ENCODE results near the gene STARD7. TPM values are rescaled to one million over a fixed set of nuclear protein-coding genes. Genes with fewer than 3 reads are reported as not detected.

Gene STARD7
- total RNA-seq, 1 donor from 2014 or later: 103 TPM

DNA sequence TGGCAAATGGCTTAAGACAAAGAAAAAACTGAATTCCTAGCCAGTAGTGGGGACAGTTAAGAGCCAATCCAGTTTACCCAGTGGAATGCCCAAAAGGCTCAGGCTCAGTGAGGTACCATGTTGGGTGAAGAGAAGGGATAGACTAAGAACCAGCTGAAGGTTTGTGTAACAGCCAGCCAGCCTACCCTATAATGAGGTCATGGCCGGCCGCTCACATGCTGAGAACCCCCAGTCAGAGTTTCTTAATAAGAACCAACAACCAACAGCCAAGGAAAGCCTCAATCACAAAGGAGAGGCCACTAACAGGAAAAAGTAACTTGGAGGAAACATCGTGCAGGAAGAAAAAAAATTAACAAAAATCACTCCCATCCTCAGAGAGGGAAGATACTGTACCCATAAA lies 38.0 kb downstream of the STARD7 start:
- DNase-seq (ENCODE audit: low read depth): no peak
- Mint-ChIP-seq H3K9me3 (ENCODE audit: unreplicated experiment) (peaks cover 4% of the 10 kb centered on the region), H3K27me3 (ENCODE audit: low read depth, unreplicated experiment) (peaks cover 10% of the 10 kb centered on the region), H3K36me3 (ENCODE audit: low read depth, unreplicated experiment) (peaks cover 1% of the 10 kb centered on the region), H3K27ac (ENCODE audit: unreplicated experiment) (no peak overlapping the region), H3K4me3 (ENCODE audit: unreplicated experiment) (no peak overlapping the region), H3K4me1 (ENCODE audit: low read depth, unreplicated experiment) (no peaks in the 10 kb centered on the region)
- FAIRE-seq: no peak
- no peak overlapping the region for H3K4me2 ChIP-seq (ENCODE audit: low read length)
- H3K9me3 ChIP-seq (ENCODE audit: insufficient read depth, low read depth, low read length): peaks cover 3% of the 10 kb centered on the region
- no peaks in the 10 kb centered on the region for H3K36me3 ChIP-seq (ENCODE audit: insufficient read depth, low read length)
- H3K79me2 ChIP-seq (ENCODE audit: insufficient read depth, low read length): no peaks in the 10 kb centered on the region
- H4K20me1 ChIP-seq (ENCODE audit: insufficient read depth, low read length): no peaks in the 10 kb centered on the region
- no peak for TF ChIP-seq EZH2 (IDR thresholded peaks at IDR 0.05; ENCODE audit: insufficient read depth, low read length)
- TF ChIP-seq, protein P1, sequence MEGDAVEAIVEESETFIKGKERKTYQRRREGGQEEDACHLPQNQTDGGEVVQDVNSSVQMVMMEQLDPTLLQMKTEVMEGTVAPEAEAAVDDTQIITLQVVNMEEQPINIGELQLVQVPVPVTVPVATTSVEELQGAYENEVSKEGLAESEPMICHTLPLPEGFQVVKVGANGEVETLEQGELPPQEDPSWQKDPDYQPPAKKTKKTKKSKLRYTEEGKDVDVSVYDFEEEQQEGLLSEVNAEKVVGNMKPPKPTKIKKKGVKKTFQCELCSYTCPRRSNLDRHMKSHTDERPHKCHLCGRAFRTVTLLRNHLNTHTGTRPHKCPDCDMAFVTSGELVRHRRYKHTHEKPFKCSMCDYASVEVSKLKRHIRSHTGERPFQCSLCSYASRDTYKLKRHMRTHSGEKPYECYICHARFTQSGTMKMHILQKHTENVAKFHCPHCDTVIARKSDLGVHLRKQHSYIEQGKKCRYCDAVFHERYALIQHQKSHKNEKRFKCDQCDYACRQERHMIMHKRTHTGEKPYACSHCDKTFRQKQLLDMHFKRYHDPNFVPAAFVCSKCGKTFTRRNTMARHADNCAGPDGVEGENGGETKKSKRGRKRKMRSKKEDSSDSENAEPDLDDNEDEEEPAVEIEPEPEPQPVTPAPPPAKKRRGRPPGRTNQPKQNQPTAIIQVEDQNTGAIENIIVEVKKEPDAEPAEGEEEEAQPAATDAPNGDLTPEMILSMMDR (IDR thresholded peaks at IDR 0.05; ENCODE audit: insufficient read depth, low read depth, low read length): no peak
- H3K9ac ChIP-seq (ENCODE audit: low read length): no peak overlapping the region
- peaks cover 4% of the 10 kb centered on the region for H3K4me1 ChIP-seq (ENCODE audit: insufficient read depth, low read length)
- no peaks in the 10 kb centered on the region for H3K27me3 ChIP-seq (ENCODE audit: insufficient read depth, low read length)
- no peak overlapping the region for H3K27ac ChIP-seq (ENCODE audit: low read depth, low read length)
- H3K4me3 ChIP-seq (ENCODE audit: insufficient read depth, low read depth, low read length): no peak overlapping the region
- no peak overlapping the region for H2AFZ ChIP-seq (ENCODE audit: low read depth, low read length)

DNA sequence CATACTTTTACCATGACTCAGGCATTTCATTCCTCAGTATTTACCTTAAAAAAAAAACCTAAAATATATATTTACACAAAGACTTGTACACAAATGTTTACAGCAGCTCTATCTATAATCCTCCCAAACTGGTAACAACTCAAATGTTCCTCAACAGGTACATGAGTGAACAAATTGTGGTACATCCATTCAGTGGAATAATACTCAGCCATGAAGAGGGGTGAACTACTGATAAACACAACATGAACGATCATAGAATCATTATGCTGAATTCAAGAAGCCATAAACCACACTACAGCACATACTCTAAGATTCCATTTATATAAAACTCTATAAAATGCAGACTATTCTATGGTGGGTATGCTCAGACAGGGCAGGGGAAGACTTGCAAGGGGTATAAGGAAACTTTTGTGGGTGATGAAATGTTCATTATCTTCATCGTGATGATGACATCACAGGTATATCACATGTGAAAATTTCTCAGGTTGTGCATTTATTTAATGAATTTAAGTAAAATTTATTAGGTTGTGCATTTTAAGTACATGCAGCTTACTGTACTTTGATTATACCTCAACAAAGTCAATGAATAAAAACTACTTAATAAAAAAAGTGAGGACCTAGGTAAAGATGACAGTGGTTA lies 38.6 kb downstream of the STARD7 start:
- DNase-seq (ENCODE audit: low read depth): no peak
- H3K4me3 ChIP-seq (ENCODE audit: insufficient read depth, low read depth, low read length): no peak overlapping the region
- H3K4me2 ChIP-seq (ENCODE audit: low read length): no peak overlapping the region
- H3K27me3 Mint-ChIP-seq (ENCODE audit: low read depth, unreplicated experiment): peaks cover 10% of the 10 kb centered on the region
- TF ChIP-seq EZH2 (IDR thresholded peaks at IDR 0.05; ENCODE audit: insufficient read depth, low read length): no peak
- TF ChIP-seq, protein P1 (IDR thresholded peaks at IDR 0.05; ENCODE audit: insufficient read depth, low read depth, low read length): no peak
- H3K9me3 Mint-ChIP-seq (ENCODE audit: unreplicated experiment): peaks cover 4% of the 10 kb centered on the region
- H3K4me1 Mint-ChIP-seq (ENCODE audit: low read depth, unreplicated experiment): no peaks in the 10 kb centered on the region
- no peaks in the 10 kb centered on the region for H3K27me3 ChIP-seq (ENCODE audit: insufficient read depth, low read length)
- H3K36me3 Mint-ChIP-seq (ENCODE audit: low read depth, unreplicated experiment): peaks cover 1% of the 10 kb centered on the region
- no peak overlapping the region for H3K27ac Mint-ChIP-seq (ENCODE audit: unreplicated experiment)
- peaks cover 4% of the 10 kb centered on the region for H3K4me1 ChIP-seq (ENCODE audit: insufficient read depth, low read length)
- no peak overlapping the region for H3K4me3 Mint-ChIP-seq (ENCODE audit: unreplicated experiment)
- H3K27ac ChIP-seq (ENCODE audit: low read depth, low read length): no peak overlapping the region
- no peaks in the 10 kb centered on the region for H3K36me3 ChIP-seq (ENCODE audit: insufficient read depth, low read length)
- no peak overlapping the region for H2AFZ ChIP-seq (ENCODE audit: low read depth, low read length)
- FAIRE-seq: no peak
- H3K9me3 ChIP-seq (ENCODE audit: insufficient read depth, low read depth, low read length): peaks cover 3% of the 10 kb centered on the region
- H4K20me1 ChIP-seq (ENCODE audit: insufficient read depth, low read length): no peaks in the 10 kb centered on the region
- H3K9ac ChIP-seq (ENCODE audit: low read length): no peak overlapping the region
- no peaks in the 10 kb centered on the region for H3K79me2 ChIP-seq (ENCODE audit: insufficient read depth, low read length)

DNA sequence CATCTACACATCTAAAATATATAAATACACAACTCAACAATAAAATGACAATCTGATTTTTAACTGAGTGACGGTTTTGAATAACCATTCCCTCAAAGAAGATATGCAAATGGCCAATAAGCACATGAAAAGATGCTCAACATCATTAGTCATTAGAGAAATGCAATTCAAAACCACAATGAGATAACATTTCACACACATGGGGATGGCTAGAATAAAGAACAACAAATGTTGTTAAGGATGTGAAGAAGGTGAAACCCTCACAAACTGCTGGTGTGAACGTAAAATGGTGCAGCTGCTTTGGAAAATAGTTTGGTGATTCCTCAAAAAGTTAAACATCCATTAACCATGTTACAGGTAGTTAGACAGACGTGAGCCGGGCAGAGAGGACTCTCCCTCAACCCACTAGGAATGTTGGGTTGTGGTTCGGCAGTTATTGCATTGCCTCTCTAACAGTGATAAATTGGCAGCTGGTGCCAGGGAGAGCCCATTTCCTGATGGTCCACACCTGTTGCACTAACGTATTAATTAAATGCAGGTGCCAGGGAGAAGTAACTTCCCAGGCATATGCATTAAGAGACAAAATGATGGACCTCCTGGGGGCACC lies 41.1 kb downstream of the STARD7 start:
- TF ChIP-seq, protein P1 (IDR thresholded peaks at IDR 0.05; ENCODE audit: insufficient read depth, low read depth, low read length): no peak
- TF ChIP-seq EZH2 (IDR thresholded peaks at IDR 0.05; ENCODE audit: insufficient read depth, low read length): no peak
- Mint-ChIP-seq H3K4me3 (ENCODE audit: unreplicated experiment) (no peak overlapping the region), H3K4me1 (ENCODE audit: low read depth, unreplicated experiment) (no peaks in the 10 kb centered on the region), H3K27me3 (ENCODE audit: low read depth, unreplicated experiment) (peaks cover 9% of the 10 kb centered on the region), H3K36me3 (ENCODE audit: low read depth, unreplicated experiment) (peaks cover 1% of the 10 kb centered on the region), H3K9me3 (ENCODE audit: unreplicated experiment) (peaks cover 4% of the 10 kb centered on the region), H3K27ac (ENCODE audit: unreplicated experiment) (no peak overlapping the region)
- Histone ChIP-seq H3K79me2 (ENCODE audit: insufficient read depth, low read length) (no peaks in the 10 kb centered on the region), H3K4me1 (ENCODE audit: insufficient read depth, low read length) (peaks cover 4% of the 10 kb centered on the region), H3K4me2 (ENCODE audit: low read length) (no peak overlapping the region), H2AFZ (ENCODE audit: low read depth, low read length) (no peak overlapping the region), H4K20me1 (ENCODE audit: insufficient read depth, low read length) (no peaks in the 10 kb centered on the region), H3K27me3 (ENCODE audit: insufficient read depth, low read length) (no peaks in the 10 kb centered on the region), H3K36me3 (ENCODE audit: insufficient read depth, low read length) (no peaks in the 10 kb centered on the region), H3K9me3 (ENCODE audit: insufficient read depth, low read depth, low read length) (peaks cover 3% of the 10 kb centered on the region), H3K9ac (ENCODE audit: low read length) (no peak overlapping the region), H3K27ac (ENCODE audit: low read depth, low read length) (no peak overlapping the region), H3K4me3 (ENCODE audit: insufficient read depth, low read depth, low read length) (no peak overlapping the region)
- DNase-seq (ENCODE audit: low read depth): peak; percentile 59
- FAIRE-seq: no peak

All from astrocyte (in vitro differentiated cells and primary cell).